Transverse colon (tissue), 4 donors: Measurements from ENCODE around the gene DHX40.

Experiments
- CTCF ChIP-seq, 5 experiments: fragments of 200-600 bp in 3 of 5; fragments of 450-650 bp in 2 of 5; sonication (generic) in 3 of 5; IDR thresholded peaks; 1 replicate in 2 of 5; 2 replicates in 3 of 5; pipeline ENCODE4 v1.5.1; 2016 to 2017; ENCODE audit warnings: antibody characterized with exemption in 5 of 5, inconsistent platforms in 3 of 5, mild to moderate bottlenecking in 2 of 5, moderate library complexity in 1 of 5
- EP300 ChIP-seq: sonication (generic); formaldehyde crosslinking; IDR thresholded peaks from one replicate; pipeline ENCODE4 v1.6.1; 2017; ENCODE audit warnings: antibody characterized with exemption, low read depth
- POLR2AphosphoS5 ChIP-seq, 3 donors: sonication (generic); formaldehyde crosslinking; IDR thresholded peaks; one replicate each; pipeline ENCODE4 v1.6.1; 2016; ENCODE audit warnings: antibody characterized with exemption in 3 of 3

GRCh38 chr17:59550703-59551102 lies 14.7 kb upstream of the DHX40 start:
- TF ChIP-seq CTCF (IDR thresholded peaks at IDR 0.05): no peak
- TF ChIP-seq POLR2AphosphoS5 (IDR thresholded peaks at IDR 0.05): no peak
- TF ChIP-seq EP300: no peak
